DLD1 (cell line): ENCODE results near the gene ERC2.

Experiments
- in situ Hi-C: cut with HindIII; loops from 2 replicates; pipeline ENCODE4 v1.10.0; 2017; ENCODE audit warnings: low sequenced_read_pairs

The ERC2 gene

GRCh38 chr3:55480911-55481743 is 987.1 kb downstream of the ERC2 start:
- in situ Hi-C loops, result loop anchor here (10.0 to 25.0 kb wide), 2 partner anchors 256 to 444 kb away; no protein-coding TSS in a partner anchor

- in situ Hi-C loops, result loop anchor here (25.0 kb wide), 1 partner anchor 260 kb away; no protein-coding TSS in a partner anchor
These were observed 990.7 kb downstream of the ERC2 start for GRCh38 chr3:55477306-55478303.

- in situ Hi-C loops, result loop anchor here (25.0 kb wide), 1 partner anchor 261 kb away; no protein-coding TSS in a partner anchor
These were observed 991.8 kb downstream of the ERC2 start for GRCh38 chr3:55476515-55476914.

GRCh38 chr3:55474213-55474632 is 994.0 kb downstream of the ERC2 start:
- in situ Hi-C loops, result no loop called here

- in situ Hi-C loops, result no loop called here
These were observed 994.5 kb downstream of the ERC2 start for GRCh38 chr3:55473788-55474187.

- in situ Hi-C loops, result no loop called here
These were observed 996.6 kb downstream of the ERC2 start for GRCh38 chr3:55471522-55472280.

GRCh38 chr3:55471084-55471483 is 997.2 kb downstream of the ERC2 start:
- in situ Hi-C loops, result no loop called here

GRCh38 chr3:55469957-55470526 is 998.2 kb downstream of the ERC2 start:
- in situ Hi-C loops, result no loop called here

GRCh38 chr3:55468251-55468650 is 1000.0 kb downstream of the ERC2 start:
- in situ Hi-C loops, result no loop called here

GRCh38 chr3:55467099-55467498 is 1001.2 kb downstream of the ERC2 start:
- in situ Hi-C loops, result no loop called here

GRCh38 chr3:55466526-55466925 is 1001.7 kb downstream of the ERC2 start:
- in situ Hi-C loops, result no loop called here

- in situ Hi-C loops, result no loop called here
These were observed 1006.4 kb downstream of the ERC2 start for GRCh38 chr3:55461896-55462295.

GRCh38 chr3:55459838-55460237 is 1008.4 kb downstream of the ERC2 start:
- in situ Hi-C loops, result no loop called here
